Coronary artery (tissue), 2 donors: ENCODE measurements around the gene MRM3.
"Not testable (repeated sequence)": the region's sequence is repeated elsewhere in the genome, so short reads cannot be mapped to it uniquely, and the experiment has no call there.

ENCODE experiments used
- DNase-seq: peaks from one replicate; pipeline ENCODE4 v3.0.0-alpha.2; 2017; ENCODE audit warnings: low spot score
- H3K27ac ChIP-seq, 2 donors: fragments of 200-600 bp; sonication (generic); one replicate each; pipeline ENCODE4 v1.5.1; 2016 to 2019
- H3K4me3 ChIP-seq: fragments of 200-600 bp; sonication (generic); 2 replicates; pipeline ENCODE4 v1.5.1; 2016; ENCODE audit warnings: mild to moderate bottlenecking, moderate library complexity
- TF ChIP-seq, protein P1 (sequence below): fragments of 200-600 bp; sonication (generic); IDR thresholded peaks from one replicate; pipeline ENCODE4 v1.5.1; 2019; ENCODE audit warnings: antibody characterized with exemption

Gene MRM3

DNA sequence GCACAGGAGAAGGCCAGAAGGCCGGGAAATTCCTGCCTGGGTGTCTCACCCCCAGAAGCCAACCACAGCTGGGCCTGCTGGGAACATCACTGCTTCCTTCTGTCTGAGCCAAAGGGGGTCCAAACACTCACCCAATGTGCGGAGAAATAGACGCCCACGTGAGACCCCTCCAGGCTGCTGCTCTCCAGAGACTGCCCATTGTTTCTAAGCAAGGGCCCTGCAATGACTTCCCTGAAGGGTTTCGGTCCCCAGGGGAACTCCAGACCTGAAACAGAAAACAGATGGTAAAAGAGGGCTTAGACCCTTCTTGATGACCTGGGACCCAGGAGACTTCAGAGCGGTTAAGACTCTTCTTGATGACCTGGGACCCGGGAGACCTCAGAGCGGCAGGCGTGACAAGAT, 41.3 kb downstream of the MRM3 start:
- H3K27ac ChIP-seq, result no peak overlapping the region
- TF ChIP-seq, protein P1, sequence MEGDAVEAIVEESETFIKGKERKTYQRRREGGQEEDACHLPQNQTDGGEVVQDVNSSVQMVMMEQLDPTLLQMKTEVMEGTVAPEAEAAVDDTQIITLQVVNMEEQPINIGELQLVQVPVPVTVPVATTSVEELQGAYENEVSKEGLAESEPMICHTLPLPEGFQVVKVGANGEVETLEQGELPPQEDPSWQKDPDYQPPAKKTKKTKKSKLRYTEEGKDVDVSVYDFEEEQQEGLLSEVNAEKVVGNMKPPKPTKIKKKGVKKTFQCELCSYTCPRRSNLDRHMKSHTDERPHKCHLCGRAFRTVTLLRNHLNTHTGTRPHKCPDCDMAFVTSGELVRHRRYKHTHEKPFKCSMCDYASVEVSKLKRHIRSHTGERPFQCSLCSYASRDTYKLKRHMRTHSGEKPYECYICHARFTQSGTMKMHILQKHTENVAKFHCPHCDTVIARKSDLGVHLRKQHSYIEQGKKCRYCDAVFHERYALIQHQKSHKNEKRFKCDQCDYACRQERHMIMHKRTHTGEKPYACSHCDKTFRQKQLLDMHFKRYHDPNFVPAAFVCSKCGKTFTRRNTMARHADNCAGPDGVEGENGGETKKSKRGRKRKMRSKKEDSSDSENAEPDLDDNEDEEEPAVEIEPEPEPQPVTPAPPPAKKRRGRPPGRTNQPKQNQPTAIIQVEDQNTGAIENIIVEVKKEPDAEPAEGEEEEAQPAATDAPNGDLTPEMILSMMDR, result no peak
- no peak for DNase-seq
- no peak overlapping the region for H3K4me3 ChIP-seq

- Histone ChIP-seq H3K27ac (no peak overlapping the region), H3K4me3 (no peak overlapping the region)
- no peak for DNase-seq
- TF ChIP-seq, protein P1, result no peak
Observed at GRCh38 chr17:824378-824777, 42.2 kb downstream of the MRM3 start.

GRCh38 chr17:825216-825615, 43.1 kb downstream of the MRM3 start:
- TF ChIP-seq, protein P1, result no peak
- Histone ChIP-seq H3K4me3 (no peak overlapping the region), H3K27ac (no peak overlapping the region)
- no peak for DNase-seq

DNA sequence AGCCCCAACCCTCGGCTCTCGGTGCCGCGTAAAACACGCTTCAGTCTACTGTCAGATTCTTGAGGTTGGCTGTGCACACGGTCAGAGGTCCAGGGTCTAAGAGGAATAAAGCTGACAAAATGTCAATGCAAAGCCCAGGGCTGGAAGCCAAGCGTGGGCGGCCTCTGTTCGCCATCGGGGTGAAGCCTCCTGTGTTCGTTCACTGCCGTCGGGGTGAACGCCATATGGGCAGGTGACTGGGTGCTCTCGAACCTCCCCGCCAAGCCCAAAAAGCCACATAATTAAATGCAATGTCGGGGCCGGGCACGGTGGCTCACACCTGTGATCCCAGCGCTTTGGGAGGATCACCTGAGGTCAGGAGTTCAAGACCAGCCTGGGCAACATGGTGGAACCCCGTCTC, 44.6 kb downstream of the MRM3 start:
- DNase-seq, result no peak
- TF ChIP-seq, protein P1, result no peak
- Histone ChIP-seq H3K4me3 (no peak overlapping the region), H3K27ac (no peak overlapping the region)

GRCh38 chr17:828761-829160, 46.6 kb downstream of the MRM3 start:
- TF ChIP-seq, protein P1, result no peak
- DNase-seq, result no peak
- Histone ChIP-seq H3K4me3 (no peak overlapping the region), H3K27ac (no peak overlapping the region)

DNA sequence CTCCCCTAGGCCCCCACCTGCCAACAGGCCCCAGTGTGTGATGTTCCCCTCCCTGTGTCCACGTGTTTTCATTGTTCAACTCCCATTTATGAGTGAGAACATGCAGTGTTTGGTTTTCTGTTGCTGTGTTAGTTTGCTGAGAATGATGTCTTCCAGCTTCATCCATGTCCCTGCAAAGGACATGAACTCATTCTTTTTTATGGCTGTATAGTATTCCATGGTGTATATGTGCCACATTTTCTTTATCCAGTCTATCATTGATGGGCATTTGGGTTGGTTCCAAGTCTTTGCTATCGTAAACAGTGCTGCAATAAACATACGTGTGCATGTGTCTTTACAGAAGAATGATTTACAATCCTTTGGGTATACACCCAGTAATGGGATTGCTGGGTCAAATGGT, 47.5 kb downstream of the MRM3 start:
- not testable (repeated sequence) for H3K27ac ChIP-seq, H3K4me3 ChIP-seq, DNase-seq

- H3K27ac ChIP-seq, result no peak overlapping the region
- H3K4me3 ChIP-seq, result no peak overlapping the region
- no peak for DNase-seq
- TF ChIP-seq, protein P1, result no peak
Observed at GRCh38 chr17:830381-830780, 48.2 kb downstream of the MRM3 start.

- no peak for DNase-seq
- Histone ChIP-seq H3K27ac (no peak overlapping the region), H3K4me3 (no peak overlapping the region)
- TF ChIP-seq, protein P1, result no peak
Observed at GRCh38 chr17:830950-831349, 48.8 kb downstream of the MRM3 start.
